C4-2B (cell line): ENCODE results near the gene ELP1.

ENCODE experiments used
- H3K27ac ChIP-seq: fragments of 450-650 bp; 2 replicates; pipeline ENCODE4 v1.5.1; 2017
- CTCF ChIP-seq: fragments of 450-650 bp; conservative IDR thresholded peaks from 2 replicates; pipeline ENCODE4 v1.5.1; 2017; ENCODE audit warnings: mild to moderate bottlenecking
- ZFX ChIP-seq: fragments of 450-650 bp; IDR thresholded peaks from 2 replicates; pipeline ENCODE4 v1.6.1; 2017

Gene ELP1

GRCh38 chr9:108823829-108824228, 110.1 kb downstream of the ELP1 start:
- TF ChIP-seq ZFX: no peak
- no peak for TF ChIP-seq CTCF

More at GRCh38 chr9:108823829-108824228, 110.1 kb downstream of the ELP1 start:
- H3K27ac ChIP-seq: no peak overlapping the region
